Measurements from ENCODE around the gene MLIP.

The MLIP gene

DNA sequence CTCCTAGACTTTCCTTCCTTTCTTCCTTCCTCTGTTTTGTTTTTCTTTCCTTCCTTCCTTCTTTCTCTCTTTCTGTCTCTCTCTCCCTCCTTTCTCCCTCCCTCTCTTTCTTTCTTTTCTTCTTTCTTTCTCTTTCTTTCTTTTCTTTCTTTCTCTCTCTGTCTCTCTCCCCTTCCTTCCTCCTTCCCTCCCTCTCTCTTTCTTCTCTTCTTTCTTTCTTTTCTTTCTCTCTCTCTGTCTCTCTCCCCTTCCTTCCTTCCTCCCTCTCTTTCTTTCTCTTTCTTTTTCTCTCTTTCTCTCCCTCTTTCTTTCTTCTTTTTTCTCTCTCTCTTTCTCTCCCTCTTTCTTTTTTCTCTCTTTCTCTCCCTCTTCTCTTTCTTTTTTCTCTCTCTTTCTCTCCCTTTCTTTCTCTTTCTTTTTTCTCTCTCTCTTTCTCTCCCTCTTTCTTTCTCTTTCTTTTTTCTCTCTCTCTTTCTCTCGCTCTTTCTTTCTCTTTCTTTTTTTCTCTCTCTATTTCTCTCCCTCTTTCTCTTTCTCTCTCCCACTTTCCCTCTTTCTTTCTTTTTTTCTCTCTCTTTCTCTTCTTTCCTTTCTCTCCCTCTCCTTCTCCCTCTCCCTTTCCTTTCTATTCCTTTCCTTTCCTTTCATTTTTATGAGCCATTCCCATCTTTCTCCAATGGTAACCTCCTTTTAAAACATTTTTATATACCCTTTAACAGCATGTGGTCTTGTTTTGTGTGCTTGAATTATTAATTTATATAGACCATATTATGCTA is 199.3 kb downstream of the MLIP start:
- in situ Hi-C loops (cut with HindIII; ENCODE audit: low sequenced_read_pairs) = no loop called here

DNA sequence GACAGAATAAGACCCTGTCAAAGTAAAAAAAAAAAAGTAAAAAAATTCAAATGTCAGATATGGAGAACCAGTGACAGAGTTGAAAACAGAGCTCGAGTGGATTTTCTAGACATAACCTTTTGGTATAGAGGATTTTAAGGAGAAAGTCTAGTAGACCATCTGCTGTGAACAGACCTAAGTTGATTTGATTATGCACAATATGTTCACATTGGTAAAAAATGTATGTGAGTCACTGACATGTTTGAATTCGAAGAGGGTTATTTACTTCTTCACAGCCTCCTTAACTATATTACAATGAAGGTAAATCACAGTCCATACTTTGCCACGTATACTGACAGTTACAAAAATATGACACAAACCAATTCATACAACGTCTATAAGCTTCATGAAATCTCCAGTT is 204.4 kb downstream of the MLIP start:
- in situ Hi-C loops (cut with HindIII; ENCODE audit: low sequenced_read_pairs) = no loop called here
